ENCODE data around the gene BSN.

BSN gene

DNA sequence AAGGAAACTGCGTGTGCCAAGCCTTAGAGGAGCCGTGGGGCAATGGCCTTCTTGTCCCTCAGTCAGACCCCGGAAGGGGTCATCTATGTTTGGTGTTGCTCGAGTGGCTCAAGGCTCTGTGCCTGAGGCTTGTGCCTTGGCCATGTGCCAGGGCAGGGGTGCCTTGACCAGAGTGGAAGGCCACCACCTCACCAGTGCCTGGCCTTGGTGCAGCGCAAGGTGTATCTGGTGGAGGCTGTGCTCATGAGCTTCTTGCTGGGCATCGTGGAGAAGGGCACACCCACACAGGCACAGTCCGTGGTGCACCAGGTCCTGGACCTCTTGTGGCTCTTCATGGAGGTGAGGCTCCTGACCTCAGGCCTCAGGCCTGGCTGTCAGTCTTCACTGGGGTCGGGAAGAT, 145.7 kb downstream of the BSN start:
- no peak for DNase-seq

DNA sequence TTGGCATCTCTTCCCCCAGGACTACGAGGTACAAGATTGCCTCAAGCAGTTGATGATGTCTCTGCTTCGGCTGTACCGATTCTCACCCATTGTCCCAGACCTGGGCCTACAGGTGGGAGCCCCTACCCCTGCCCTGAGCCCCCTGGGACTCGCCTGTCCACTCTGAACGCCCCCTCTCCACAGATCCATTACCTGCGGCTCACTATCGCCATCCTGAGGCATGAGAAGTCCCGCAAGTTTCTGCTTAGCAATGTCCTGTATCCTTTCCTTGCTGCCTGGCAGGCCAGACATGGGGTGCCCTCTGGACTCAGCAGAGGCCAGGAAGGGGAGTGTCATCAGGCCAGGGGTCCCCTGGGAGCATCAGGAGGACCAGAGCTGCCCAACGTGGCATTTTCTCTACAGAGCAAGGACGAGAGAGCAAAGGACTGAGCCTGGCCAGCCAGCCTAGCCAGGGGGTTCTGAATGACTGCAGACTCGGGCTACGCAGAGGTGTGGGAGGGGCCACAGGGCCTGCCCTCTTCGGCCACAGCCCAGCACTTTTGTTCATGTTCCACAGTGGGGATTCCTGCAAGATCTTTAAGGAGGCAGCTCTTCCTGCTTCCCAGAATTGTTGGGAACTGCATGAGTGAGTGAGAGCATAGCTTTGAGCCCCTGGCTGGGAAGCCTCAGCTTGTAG, 146.3 kb downstream of the BSN start:
- DNase-seq = no peak

DNA sequence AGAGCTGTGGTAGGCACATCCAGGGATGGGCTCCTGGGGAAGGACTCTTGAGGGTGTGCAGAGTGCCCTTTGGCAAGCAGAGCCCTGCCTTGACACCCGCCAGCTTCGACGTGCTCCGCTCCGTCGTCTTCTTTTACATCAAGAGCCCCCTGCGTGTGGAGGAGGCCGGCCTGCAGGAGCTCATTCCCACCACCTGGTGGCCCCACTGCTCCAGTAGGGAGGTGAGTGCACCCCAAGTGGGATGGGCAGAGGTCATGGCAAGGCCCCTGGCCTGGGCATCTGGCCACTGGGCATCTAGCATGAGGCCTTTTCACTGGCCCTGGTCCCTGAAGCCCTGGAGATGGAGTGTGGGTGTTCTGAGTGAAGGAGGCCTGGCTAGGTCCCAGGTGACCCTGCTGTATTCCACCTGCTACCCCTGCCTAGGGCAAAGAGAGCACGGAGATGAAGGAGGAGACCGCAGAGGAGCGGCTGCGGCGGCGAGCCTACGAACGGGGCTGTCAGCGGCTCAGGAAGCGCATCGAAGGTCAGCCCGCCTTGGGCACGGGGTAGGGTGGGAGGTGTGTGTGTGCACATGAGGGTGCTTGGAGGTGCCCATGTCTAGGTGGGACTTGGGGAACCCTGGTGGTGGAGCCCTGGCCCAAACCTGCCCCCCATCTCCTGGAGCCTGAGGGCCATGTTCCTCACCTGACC, 147.3 kb downstream of the BSN start:
- no peak for DNase-seq

- no peak for DNase-seq
These were observed 148.4 kb downstream of the BSN start for GRCh38 chr3:49702672-49703071.

GRCh38 chr3:49703443-49703927, 149.2 kb downstream of the BSN start:
- DNase-seq = peak; percentile 68

DNA sequence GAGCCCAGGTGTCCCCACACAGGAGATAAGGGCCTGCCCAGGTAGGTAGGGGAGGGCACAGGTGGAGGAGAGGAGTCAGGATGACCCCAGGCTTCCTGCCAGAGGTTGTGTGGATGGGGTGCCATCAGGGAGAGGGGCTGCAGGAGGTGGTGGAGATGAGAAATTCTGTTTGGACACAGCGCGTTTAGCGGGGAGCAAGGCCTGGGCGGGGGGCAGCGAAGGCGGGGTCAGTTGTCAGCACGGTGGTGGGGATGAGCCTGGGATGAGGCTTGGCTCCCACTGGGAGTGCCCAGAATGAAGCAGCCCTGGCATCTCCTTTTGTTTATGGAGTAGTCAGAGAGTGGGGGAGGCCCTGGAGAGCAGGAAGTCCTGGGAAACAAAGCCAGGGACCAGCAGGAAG, 149.7 kb downstream of the BSN start:
- DNase-seq = no peak

GRCh38 chr3:49704629-49705028, 150.4 kb downstream of the BSN start:
- DNase-seq = no peak

- DNase-seq = no peak
These were observed 151.2 kb downstream of the BSN start for GRCh38 chr3:49705390-49705960.

GRCh38 chr3:49706456-49707112, 152.3 kb downstream of the BSN start:
- DNase-seq = no peak

- no peak for DNase-seq
These were observed 152.8 kb downstream of the BSN start for GRCh38 chr3:49707113-49707480.

DNA sequence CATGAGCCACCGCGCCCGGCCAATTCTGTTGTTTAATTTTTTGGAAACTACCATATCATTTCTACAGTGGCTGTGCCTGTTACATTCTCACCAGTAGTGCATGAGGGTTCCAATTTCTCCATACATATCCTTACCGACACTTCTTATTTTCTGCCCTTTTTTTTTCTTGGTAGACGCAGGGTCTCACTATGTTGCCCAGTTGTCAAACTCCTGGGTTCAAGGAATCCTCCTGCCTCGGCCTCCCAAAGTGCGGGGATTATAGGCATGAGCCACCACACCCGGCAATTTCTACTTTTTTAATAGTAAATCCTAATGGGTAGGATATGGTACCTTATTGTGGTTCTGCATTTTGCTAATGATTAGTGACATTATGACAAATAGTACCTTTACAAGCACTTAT, 155.6 kb downstream of the BSN start:
- no peak for DNase-seq

GRCh38 chr3:49711489-49711888, 157.2 kb downstream of the BSN start:
- DNase-seq = no peak

GRCh38 chr3:49712166-49712565, 157.9 kb downstream of the BSN start:
- DNase-seq = no peak

DNA sequence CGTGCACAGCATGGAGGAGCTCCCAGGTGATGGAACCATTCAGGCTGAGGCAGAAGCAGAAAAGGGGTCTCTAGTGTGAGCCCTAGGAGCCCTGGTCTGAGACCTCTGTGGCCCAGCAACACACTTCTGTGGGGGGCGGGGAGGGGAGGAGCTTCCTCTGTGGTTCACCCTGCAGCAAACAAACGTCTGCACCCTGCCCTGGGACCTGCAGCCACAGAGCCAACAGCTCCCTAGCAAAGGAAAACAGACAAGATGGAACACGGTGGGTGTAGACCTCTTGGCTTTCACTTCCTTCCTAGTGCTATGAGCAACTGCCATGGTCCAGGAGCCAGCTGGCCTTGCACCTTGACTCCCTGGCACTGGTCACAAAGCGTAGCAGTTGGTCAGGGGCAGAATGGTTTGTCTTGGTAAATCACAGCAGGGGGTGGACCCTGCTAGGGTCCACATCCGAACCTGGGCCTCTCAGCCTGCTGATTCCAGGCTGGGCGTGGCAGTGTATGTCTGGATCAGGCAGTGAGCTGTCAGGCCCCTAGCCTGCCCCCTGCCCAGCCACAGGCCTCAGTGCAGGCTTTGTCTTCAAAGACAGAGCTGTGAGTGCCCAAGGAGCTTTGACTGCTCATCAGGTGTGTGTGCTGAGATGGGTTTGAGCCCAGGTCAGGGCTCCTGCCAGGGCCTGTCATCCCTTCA, 158.5 kb downstream of the BSN start:
- DNase-seq = no peak

DNA sequence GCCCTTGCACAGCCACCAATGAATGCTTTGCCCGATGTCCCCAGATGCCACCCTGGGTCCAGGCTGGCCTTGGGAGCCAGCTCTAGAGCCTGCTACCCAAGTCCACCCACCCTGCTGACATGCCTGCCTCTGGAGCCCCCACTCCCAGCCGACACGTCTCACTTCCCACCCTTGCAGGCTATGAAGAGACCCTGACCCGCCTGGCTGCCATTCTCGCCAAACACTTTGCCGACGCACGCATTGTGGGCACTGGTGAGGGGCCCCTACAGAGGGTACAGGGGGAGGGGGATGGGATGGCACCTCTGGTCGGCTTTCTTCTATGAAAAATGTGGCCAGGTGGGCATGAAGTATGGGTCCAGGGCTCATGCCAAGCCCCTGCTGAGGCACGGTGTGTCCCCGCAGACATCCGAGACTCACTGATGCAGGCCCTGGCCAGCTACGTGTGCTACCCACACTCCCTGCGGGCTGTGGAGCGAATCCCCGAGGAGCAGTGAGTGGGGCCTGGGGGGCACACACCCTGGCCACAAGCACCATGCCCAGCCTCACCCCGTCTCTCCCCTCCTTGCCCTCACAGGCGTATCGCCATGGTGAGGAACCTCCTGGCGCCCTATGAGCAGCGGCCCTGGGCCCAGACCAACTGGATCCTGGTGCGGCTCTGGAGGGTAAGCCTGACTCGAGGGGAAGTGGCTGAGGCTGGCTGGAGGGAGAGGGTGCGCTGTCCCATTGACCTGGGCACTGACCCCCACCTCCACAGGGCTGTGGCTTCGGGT, 159.2 kb downstream of the BSN start:
- no peak for DNase-seq

- no peak for DNase-seq
These were observed 160.7 kb downstream of the BSN start for GRCh38 chr3:49714728-49715550.

DNA sequence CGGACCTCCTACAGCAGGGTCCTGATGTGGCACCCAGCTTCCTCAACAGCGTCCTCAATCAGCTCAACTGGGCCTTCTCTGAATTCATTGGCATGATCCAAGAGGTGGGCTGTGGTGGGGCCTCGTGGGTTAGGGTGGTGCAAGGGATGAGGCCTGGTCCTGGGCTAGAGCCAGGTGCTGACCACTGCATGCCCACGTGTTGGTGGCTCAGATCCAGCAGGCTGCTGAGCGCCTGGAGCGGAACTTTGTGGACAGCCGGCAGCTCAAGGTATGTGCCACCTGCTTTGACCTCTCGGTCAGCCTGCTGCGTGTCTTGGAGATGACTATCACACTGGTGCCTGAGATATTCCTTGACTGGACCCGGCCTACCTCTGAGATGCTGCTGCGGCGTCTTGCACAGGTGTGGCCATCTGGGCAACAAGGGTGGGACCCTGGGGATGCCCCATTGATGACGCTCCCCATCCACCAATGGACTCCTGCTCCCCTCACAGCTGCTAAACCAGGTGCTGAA, 161.4 kb downstream of the BSN start:
- DNase-seq = no peak

- no peak for DNase-seq
These were observed 161.9 kb downstream of the BSN start for GRCh38 chr3:49716169-49716568.

DNA sequence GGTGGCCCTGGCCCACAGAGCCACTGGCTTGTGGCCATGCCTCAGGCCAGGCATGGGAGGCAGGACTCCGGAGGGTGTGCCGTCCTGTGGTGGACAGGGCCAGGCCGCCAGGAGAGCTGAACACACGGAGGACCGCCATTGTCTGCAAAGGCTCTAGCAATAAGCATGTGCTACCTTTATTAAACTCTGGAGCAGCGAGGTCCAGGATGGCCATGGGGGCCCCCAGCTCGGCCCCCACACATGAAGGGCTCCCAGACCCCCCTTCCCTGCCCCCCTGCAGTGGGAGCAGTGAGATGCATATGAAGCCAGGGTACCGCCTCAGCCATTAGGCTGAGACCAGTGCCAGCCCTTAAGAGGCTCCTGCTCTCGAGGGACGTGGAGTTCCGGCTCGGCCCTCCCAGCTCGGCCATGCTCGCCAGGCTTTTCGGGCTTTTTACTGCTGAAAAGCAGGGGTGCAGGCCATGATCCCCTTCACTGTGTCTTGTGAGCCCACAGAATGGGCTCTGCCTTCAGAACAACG, 162.5 kb downstream of the BSN start:
- DNase-seq = no peak

- no peak for DNase-seq
These were observed 163.1 kb downstream of the BSN start for GRCh38 chr3:49717211-49717958.
